Parathyroid adenoma (tissue), 2 donors: Measurements from ENCODE around the gene MACF1.

Source experiments
- H2AFZ ChIP-seq: fragments of 300-600 bp; sonication (generic); one replicate; pipeline ENCODE4 v1.7.0; 2017; ENCODE audit warnings: antibody characterized with exemption, mild to moderate bottlenecking
- H3K27ac ChIP-seq: fragments of 300-600 bp; sonication (generic); one replicate; pipeline ENCODE4 v1.7.0; 2017
- H3K27me3 ChIP-seq: fragments of 300-600 bp; sonication (generic); one replicate; pipeline ENCODE4 v1.7.0; 2017; ENCODE audit warnings: low read length; ENCODE audit not compliant: control insufficient read depth, insufficient read depth
- H3K36me3 ChIP-seq: fragments of 300-600 bp; sonication (generic); one replicate; pipeline ENCODE4 v1.7.0; 2017; ENCODE audit warnings: low read length; ENCODE audit not compliant: control insufficient read depth, insufficient read depth
- H3K4me1 ChIP-seq: fragments of 300-600 bp; sonication (generic); one replicate; pipeline ENCODE4 v1.7.0; 2017; ENCODE audit warnings: control low read depth
- H3K4me2 ChIP-seq: fragments of 300-600 bp; sonication (generic); one replicate; pipeline ENCODE4 v1.7.0; 2017; ENCODE audit warnings: low read length
- H3K4me3 ChIP-seq: fragments of 300-600 bp; sonication (generic); one replicate; pipeline ENCODE4 v1.7.0; 2017; ENCODE audit warnings: low read depth, low read length
- H3K79me2 ChIP-seq: fragments of 300-600 bp; sonication (generic); one replicate; pipeline ENCODE4 v1.7.0; 2017; ENCODE audit warnings: control low read depth
- H3K9ac ChIP-seq: fragments of 300-600 bp; sonication (generic); one replicate; pipeline ENCODE4 v1.7.0; 2017; ENCODE audit warnings: mild to moderate bottlenecking
- H3K9me3 ChIP-seq: fragments of 300-600 bp; sonication (generic); one replicate; pipeline ENCODE4 v1.7.0; 2017; ENCODE audit warnings: low read length; ENCODE audit not compliant: control insufficient read depth
- TF ChIP-seq, protein P1 (sequence below): fragments of 300-600 bp; sonication (generic); IDR thresholded peaks from one replicate; pipeline ENCODE4 v1.7.0; 2017; ENCODE audit warnings: antibody characterized with exemption, mild to moderate bottlenecking
- donor health status: primary hyperparathyroidism.

The MACF1 gene

GRCh38 chr1:39165049-39165448, 39.4 kb upstream of the MACF1 start:
- Histone ChIP-seq H3K27ac (no peak overlapping the region), H2AFZ (no peak overlapping the region), H3K36me3 (peaks cover 2% of the 10 kb centered on the region), H3K4me3 (no peak overlapping the region), H3K27me3 (no peaks in the 10 kb centered on the region), H3K4me1 (peaks cover 5% of the 10 kb centered on the region), H3K79me2 (peaks cover 22% of the 10 kb centered on the region), H3K9ac (no peak overlapping the region), H3K4me2 (no peak overlapping the region), H3K9me3 (no peaks in the 10 kb centered on the region)
- TF ChIP-seq, protein P1, sequence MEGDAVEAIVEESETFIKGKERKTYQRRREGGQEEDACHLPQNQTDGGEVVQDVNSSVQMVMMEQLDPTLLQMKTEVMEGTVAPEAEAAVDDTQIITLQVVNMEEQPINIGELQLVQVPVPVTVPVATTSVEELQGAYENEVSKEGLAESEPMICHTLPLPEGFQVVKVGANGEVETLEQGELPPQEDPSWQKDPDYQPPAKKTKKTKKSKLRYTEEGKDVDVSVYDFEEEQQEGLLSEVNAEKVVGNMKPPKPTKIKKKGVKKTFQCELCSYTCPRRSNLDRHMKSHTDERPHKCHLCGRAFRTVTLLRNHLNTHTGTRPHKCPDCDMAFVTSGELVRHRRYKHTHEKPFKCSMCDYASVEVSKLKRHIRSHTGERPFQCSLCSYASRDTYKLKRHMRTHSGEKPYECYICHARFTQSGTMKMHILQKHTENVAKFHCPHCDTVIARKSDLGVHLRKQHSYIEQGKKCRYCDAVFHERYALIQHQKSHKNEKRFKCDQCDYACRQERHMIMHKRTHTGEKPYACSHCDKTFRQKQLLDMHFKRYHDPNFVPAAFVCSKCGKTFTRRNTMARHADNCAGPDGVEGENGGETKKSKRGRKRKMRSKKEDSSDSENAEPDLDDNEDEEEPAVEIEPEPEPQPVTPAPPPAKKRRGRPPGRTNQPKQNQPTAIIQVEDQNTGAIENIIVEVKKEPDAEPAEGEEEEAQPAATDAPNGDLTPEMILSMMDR, result no peak

DNA sequence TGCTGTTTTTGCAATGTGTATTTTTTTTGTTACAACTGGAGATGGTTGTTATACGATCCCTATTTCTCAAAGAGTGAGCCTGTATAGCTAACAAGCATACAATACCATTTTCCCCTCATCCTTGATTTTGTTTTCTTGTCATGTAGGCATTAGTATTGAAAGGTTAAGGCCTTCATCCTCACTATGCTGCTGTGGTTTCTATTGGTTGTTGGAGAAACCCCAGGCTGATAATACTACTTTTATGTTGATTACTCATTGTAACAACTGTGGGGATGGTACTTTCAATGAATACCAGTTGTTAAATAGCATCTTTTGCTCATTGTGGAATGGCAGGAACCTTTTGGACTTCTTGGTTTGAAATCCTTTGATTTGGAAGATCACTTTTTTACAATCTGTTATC, 39.0 kb upstream of the MACF1 start:
- Histone ChIP-seq H3K27ac (no peak overlapping the region), H3K27me3 (no peaks in the 10 kb centered on the region), H3K9ac (no peak overlapping the region), H3K4me2 (no peak overlapping the region), H3K9me3 (no peaks in the 10 kb centered on the region), H3K4me1 (peaks cover 5% of the 10 kb centered on the region), H3K79me2 (peaks cover 25% of the 10 kb centered on the region), H3K4me3 (no peak overlapping the region), H2AFZ (no peak overlapping the region), H3K36me3 (peaks cover 2% of the 10 kb centered on the region)
- TF ChIP-seq, protein P1, result no peak

DNA sequence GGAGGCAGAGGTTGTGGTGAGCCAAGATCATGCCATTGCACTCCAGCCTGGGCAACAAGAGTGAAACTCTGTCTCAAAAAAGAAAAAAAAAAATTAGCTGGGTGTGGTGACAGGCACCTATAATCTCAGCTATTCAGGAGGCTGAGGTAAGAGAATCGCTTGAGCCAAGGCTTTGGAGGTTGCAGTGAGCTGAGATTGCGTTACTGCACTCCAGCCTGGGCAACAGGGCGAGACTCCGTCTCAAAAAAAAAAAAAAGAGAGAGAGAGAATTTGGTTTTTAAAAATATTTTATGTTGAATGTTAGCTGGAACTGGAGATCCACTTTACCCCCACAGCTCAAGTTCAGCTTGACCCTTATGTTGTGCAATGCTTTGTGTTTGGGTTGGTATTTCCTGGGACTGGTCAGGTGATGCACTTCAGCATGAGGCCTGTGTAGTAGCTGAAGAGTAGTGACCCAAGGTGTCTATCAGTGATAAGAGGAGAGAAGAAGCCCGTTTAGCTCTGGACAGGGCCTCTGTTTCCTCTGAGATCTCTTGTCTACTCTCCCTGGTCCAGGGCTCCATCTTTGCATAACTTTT, 36.8 kb upstream of the MACF1 start:
- peak overlapping the region; percentile 17 for H3K4me2 ChIP-seq
- peaks cover 5% of the 10 kb centered on the region for H3K4me1 ChIP-seq
- peaks cover 28% of the 10 kb centered on the region for H3K79me2 ChIP-seq
- no peak overlapping the region for H3K4me3 ChIP-seq
- no peaks in the 10 kb centered on the region for H3K9me3 ChIP-seq
- H3K9ac ChIP-seq, result no peak overlapping the region
- H3K27ac ChIP-seq, result peak overlapping the region; percentile 15
- H2AFZ ChIP-seq, result no peak overlapping the region
- TF ChIP-seq, protein P1, result no peak
- peaks cover 2% of the 10 kb centered on the region for H3K36me3 ChIP-seq
- no peaks in the 10 kb centered on the region for H3K27me3 ChIP-seq

GRCh38 chr1:39168301-39169080, 36.0 kb upstream of the MACF1 start:
- H3K9me3 ChIP-seq, result no peaks in the 10 kb centered on the region
- no peak overlapping the region for H3K4me3 ChIP-seq
- H3K36me3 ChIP-seq, result peaks cover 2% of the 10 kb centered on the region
- TF ChIP-seq, protein P1, result no peak
- H3K27ac ChIP-seq, result peak overlapping the region; percentile 15
- no peak overlapping the region for H3K9ac ChIP-seq
- H3K4me1 ChIP-seq, result peaks cover 5% of the 10 kb centered on the region
- H2AFZ ChIP-seq, result no peak overlapping the region
- H3K79me2 ChIP-seq, result peaks cover 28% of the 10 kb centered on the region
- no peaks in the 10 kb centered on the region for H3K27me3 ChIP-seq
- peak overlapping the region; percentile 17 for H3K4me2 ChIP-seq
